Neuronal stem cell (in vitro differentiated cells): Measurements from ENCODE around the gene ZNF500.
A peak's percentile ranks its signal among the peaks of the same experiment; 100 is the strongest.

Experiments
- DNase-seq: peaks from one replicate; pipeline ENCODE4 v3.0.0-alpha.2; 2013; ENCODE audit warnings: low spot score
- H2AFZ ChIP-seq: one replicate; pipeline ENCODE4 v1.6.1; 2013; ENCODE audit warnings: mild to moderate bottlenecking, low read length, inconsistent platforms
- H2AK5ac ChIP-seq: 2 replicates; pipeline ENCODE4 v1.6.1; 2013; ENCODE audit warnings: low read depth, mild to moderate bottlenecking, inconsistent platforms, low read length, moderate library complexity, mixed read lengths
- H2BK120ac ChIP-seq: 2 replicates; pipeline ENCODE4 v1.6.1; 2013; ENCODE audit warnings: low read depth, mild to moderate bottlenecking, inconsistent platforms, low read length, moderate library complexity, mixed read lengths
- H2BK12ac ChIP-seq: one replicate; pipeline ENCODE4 v1.6.1; 2013; ENCODE audit warnings: low read length, inconsistent platforms
- H2BK15ac ChIP-seq: 2 replicates; pipeline ENCODE4 v1.6.1; 2013; ENCODE audit warnings: mild to moderate bottlenecking, low read length, inconsistent platforms, mixed read lengths
- H2BK5ac ChIP-seq: one replicate; pipeline ENCODE4 v1.6.1; 2013; ENCODE audit warnings: inconsistent platforms, mild to moderate bottlenecking, low read length, moderate library complexity
- H3K14ac ChIP-seq: one replicate; pipeline ENCODE4 v1.6.1; 2013; ENCODE audit warnings: low read length, inconsistent platforms
- H3K18ac ChIP-seq: 2 replicates; pipeline ENCODE4 v1.6.1; 2013; ENCODE audit warnings: low read length, inconsistent platforms
- H3K23ac ChIP-seq: 2 replicates; pipeline ENCODE4 v1.6.1; 2013; ENCODE audit warnings: low read depth, mild to moderate bottlenecking, mixed read lengths, low read length, inconsistent platforms; ENCODE audit not compliant: poor library complexity
- H3K27ac ChIP-seq: replicated peaks from 3 replicates; pipeline ENCODE4 v1.5.1; 2013; ENCODE audit warnings: low read length, inconsistent platforms
- H3K27me3 ChIP-seq, 3 experiments: 2 replicates each; pipeline ENCODE4 v1.6.1; 2013; ENCODE audit warnings: low read length in 3 of 3, mild to moderate bottlenecking in 2 of 3, inconsistent platforms in 1 of 3, low read depth in 1 of 3, mixed read lengths in 1 of 3, moderate library complexity in 1 of 3; ENCODE audit not compliant: control insufficient read depth in 3 of 3, insufficient read depth in 3 of 3
- H3K36me3 ChIP-seq, 2 donors: replicated peaks in 1 of 2; 2 replicates each; pipeline ENCODE4 v1.6.1; 2013; ENCODE audit warnings: low read length in 2 of 2; ENCODE audit not compliant: control insufficient read depth in 2 of 2, insufficient read depth in 2 of 2
- H3K4ac ChIP-seq: 2 replicates; pipeline ENCODE4 v1.6.1; 2013; ENCODE audit warnings: inconsistent platforms, mild to moderate bottlenecking, low read length, moderate library complexity
- H3K4me1 ChIP-seq, 2 donors: 1 replicate in 1 of 2; 2 replicates in 1 of 2; pipeline ENCODE4 v1.6.1; 2013; ENCODE audit warnings: low read length in 2 of 2, low read depth in 1 of 2; ENCODE audit not compliant: control insufficient read depth in 2 of 2, insufficient read depth in 1 of 2
- H3K4me2 ChIP-seq: one replicate; pipeline ENCODE4 v1.6.1; 2013; ENCODE audit warnings: mild to moderate bottlenecking, low read length, inconsistent platforms; ENCODE audit not compliant: insufficient read depth, poor library complexity, severe bottlenecking
- H3K4me3 ChIP-seq, 2 donors: 2 replicates each; pipeline ENCODE4 v1.5.1; 2013; ENCODE audit warnings: low read length in 2 of 2, mild to moderate bottlenecking in 2 of 2, inconsistent platforms in 1 of 2, moderate library complexity in 1 of 2
- H3K79me1 ChIP-seq: one replicate; pipeline ENCODE4 v1.6.1; 2013; ENCODE audit warnings: low read depth, mild to moderate bottlenecking, inconsistent platforms, low read length, moderate library complexity
- H3K9ac ChIP-seq: one replicate; pipeline ENCODE4 v1.6.1; 2013; ENCODE audit warnings: mild to moderate bottlenecking, low read depth, low read length, inconsistent platforms; ENCODE audit not compliant: poor library complexity
- H3K9me3 ChIP-seq, 2 donors: replicated peaks in 1 of 2; 2 replicates each; pipeline versions ENCODE3 to v1.6.1; 2013; ENCODE audit warnings: low read length in 2 of 2, mild to moderate bottlenecking in 2 of 2, inconsistent platforms in 1 of 2, low read depth in 1 of 2, mixed read lengths in 1 of 2, moderate library complexity in 1 of 2; ENCODE audit not compliant: control insufficient read depth in 2 of 2, insufficient read depth in 1 of 2
- H4K8ac ChIP-seq: one replicate; pipeline ENCODE4 v1.6.1; 2013; ENCODE audit warnings: low read depth, mild to moderate bottlenecking, inconsistent platforms, low read length, moderate library complexity
- H4K91ac ChIP-seq: one replicate; pipeline ENCODE4 v1.6.1; 2013; ENCODE audit warnings: low read length, low read depth, mild to moderate bottlenecking, inconsistent platforms; ENCODE audit not compliant: poor library complexity
- WGBS, 2 donors: extraction: QIAGEN DNeasy Blood & Tissue Kit; methylation state at CpG; one replicate each; pipeline ENCODE4 v1.1.7; 2013; ENCODE audit warnings: missing lambda C conversion rate in 2 of 2, mixed read lengths in 1 of 2; ENCODE audit not compliant: insufficient read length in 2 of 2, insufficient replicate concordance in 1 of 2; ENCODE audit errors: extremely low coverage in 2 of 2; 5-methylcytosine and 5-hydroxymethylcytosine counted together

Gene ZNF500

DNA sequence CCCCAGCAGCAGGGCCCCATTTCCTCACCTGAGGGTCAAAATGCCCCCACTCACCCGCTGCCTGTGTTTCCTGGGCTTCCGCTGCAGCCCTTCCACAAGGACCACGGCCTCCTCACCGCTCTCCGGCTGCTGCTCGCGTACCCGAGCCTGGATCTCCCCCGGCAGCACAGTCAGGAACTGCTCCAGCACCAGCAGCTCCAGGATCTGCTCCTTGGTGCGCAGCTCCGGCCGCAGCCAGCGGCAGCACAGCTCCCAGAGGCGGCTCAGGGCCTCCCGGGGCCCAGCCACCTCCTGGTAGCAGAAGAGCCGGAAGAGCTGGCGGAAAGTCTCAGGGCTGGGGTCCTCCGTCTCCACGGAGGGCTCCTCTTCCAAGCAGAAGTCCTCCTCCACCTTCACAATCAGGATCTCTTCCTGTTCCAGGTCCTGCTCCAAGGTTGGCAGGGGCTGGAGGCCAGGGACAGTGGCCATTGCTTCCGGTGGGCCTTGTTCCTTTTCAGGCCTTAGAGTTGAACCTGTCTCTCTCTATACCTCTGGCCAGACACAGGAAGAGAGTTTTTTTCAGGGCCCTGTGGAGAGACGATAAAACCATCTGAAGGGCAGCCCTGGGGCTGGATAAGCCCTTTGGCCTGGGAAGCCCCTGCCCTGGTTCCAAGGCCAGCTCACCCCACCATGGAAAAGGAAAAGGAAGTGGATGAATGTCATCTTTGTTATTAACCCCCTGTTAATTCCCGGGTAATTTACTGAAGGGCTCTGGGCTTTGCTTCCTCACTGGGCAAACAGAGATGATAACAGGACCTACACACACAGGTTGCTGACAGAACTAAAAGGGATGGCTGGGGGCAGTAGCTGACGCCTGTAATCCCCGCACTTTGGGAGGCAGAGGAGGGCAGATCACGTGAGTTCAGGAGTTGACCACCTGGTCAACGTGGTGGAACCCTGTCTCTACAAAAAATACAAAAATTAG, 1.2 kb downstream of the ZNF500 start:
- Histone ChIP-seq H3K27ac (no peak overlapping the region), H2AK5ac (no peak overlapping the region), H3K27me3 (no peaks in the 10 kb centered on the region), H3K9me3 (no peaks in the 10 kb centered on the region), H3K79me1 (peaks cover 4% of the 10 kb centered on the region), H2AFZ (no peak overlapping the region), H4K8ac (no peak overlapping the region), H3K9ac (no peak overlapping the region), H2BK15ac (no peak overlapping the region), H3K4ac (no peak overlapping the region), H4K91ac (no peak overlapping the region), H3K23ac (peak overlapping the region; percentile 13), H3K4me3 (peak overlapping the region; percentile 95 to 98), H3K4me2 (peak overlapping the region; percentile 67), H2BK120ac (no peak overlapping the region), H3K36me3 (peaks cover 14 to 46% of the 10 kb centered on the region in 2 donors), H2BK12ac (no peak overlapping the region), H3K4me1 (peaks cover 4 to 6% of the 10 kb centered on the region in 2 donors), H3K18ac (no peak overlapping the region), H2BK5ac (no peak overlapping the region), H3K14ac (no peak overlapping the region)
- whole genome bisulfite sequencing, 2 donors, result no CpG with 5 or more reads among the region's 26 CpGs
- no peak for DNase-seq

GRCh38 chr16:4763791-4764190, 3.2 kb downstream of the ZNF500 start:
- peaks cover 28 to 66% of the 10 kb centered on the region in 2 donors for H3K36me3 ChIP-seq
- H4K91ac ChIP-seq, result no peak overlapping the region
- no peak overlapping the region for H3K27ac ChIP-seq
- no peak overlapping the region for H3K23ac ChIP-seq
- H3K4me3 ChIP-seq, result no peak overlapping the region
- H2AK5ac ChIP-seq, result no peak overlapping the region
- H2BK12ac ChIP-seq, result no peak overlapping the region
- no peaks in the 10 kb centered on the region for H3K27me3 ChIP-seq
- H3K9ac ChIP-seq, result no peak overlapping the region
- H2AFZ ChIP-seq, result no peak overlapping the region
- no peak overlapping the region for H3K4me2 ChIP-seq
- no peak overlapping the region for H2BK15ac ChIP-seq
- H3K14ac ChIP-seq, result no peak overlapping the region
- H3K4ac ChIP-seq, result no peak overlapping the region
- peaks cover 6% of the 10 kb centered on the region for H3K79me1 ChIP-seq
- H3K4me1 ChIP-seq, result peaks cover 2 to 6% of the 10 kb centered on the region in 2 donors
- peaks cover 0 to 2% of the 10 kb centered on the region in 2 donors for H3K9me3 ChIP-seq
- no CpG with 5 or more reads among the region's 7 CpGs for WGBS, 2 donors
- H2BK5ac ChIP-seq, result no peak overlapping the region
- H2BK120ac ChIP-seq, result no peak overlapping the region
- no peak overlapping the region for H3K18ac ChIP-seq
- no peak overlapping the region for H4K8ac ChIP-seq
- DNase-seq, result no peak

- H3K18ac ChIP-seq, result no peak overlapping the region
- H3K9me3 ChIP-seq, result peaks cover 0 to 2% of the 10 kb centered on the region in 2 donors
- no peaks in the 10 kb centered on the region for H3K27me3 ChIP-seq
- no CpG with 5 or more reads among the region's 9 CpGs for WGBS, 2 donors
- H2AK5ac ChIP-seq, result no peak overlapping the region
- H3K79me1 ChIP-seq, result peaks cover 6% of the 10 kb centered on the region
- no peak overlapping the region for H4K91ac ChIP-seq
- H3K36me3 ChIP-seq, result peaks cover 31 to 77% of the 10 kb centered on the region in 2 donors
- H4K8ac ChIP-seq, result no peak overlapping the region
- H3K23ac ChIP-seq, result no peak overlapping the region
- H2BK5ac ChIP-seq, result no peak overlapping the region
- H3K14ac ChIP-seq, result no peak overlapping the region
- peaks cover 2 to 3% of the 10 kb centered on the region in 2 donors for H3K4me1 ChIP-seq
- no peak overlapping the region for H2BK120ac ChIP-seq
- H2BK15ac ChIP-seq, result no peak overlapping the region
- H2AFZ ChIP-seq, result no peak overlapping the region
- no peak overlapping the region for H3K27ac ChIP-seq
- DNase-seq, result no peak
- peak overlapping the region; percentile 3 for H3K9ac ChIP-seq
- no peak overlapping the region for H3K4me3 ChIP-seq
- H3K4me2 ChIP-seq, result no peak overlapping the region
- no peak overlapping the region for H3K4ac ChIP-seq
- no peak overlapping the region for H2BK12ac ChIP-seq
Measured at GRCh38 chr16:4762205-4762604, 4.8 kb downstream of the ZNF500 start.

- Histone ChIP-seq H2BK120ac (no peak overlapping the region), H3K4me3 (no peak overlapping the region), H3K18ac (no peak overlapping the region), H3K27me3 (no peaks in the 10 kb centered on the region), H3K79me1 (peaks cover 6% of the 10 kb centered on the region), H3K9me3 (peaks cover 5 to 6% of the 10 kb centered on the region in 2 donors), H3K4ac (no peak overlapping the region), H3K4me2 (no peak overlapping the region), H2AK5ac (no peak overlapping the region), H3K23ac (peak overlapping the region; percentile 65), H3K9ac (peak overlapping the region; percentile 70), H2BK15ac (no peak overlapping the region), H3K36me3 (peaks cover 36 to 89% of the 10 kb centered on the region in 2 donors), H2AFZ (no peak overlapping the region), H3K27ac (no peak overlapping the region), H2BK5ac (peak overlapping the region; percentile 39), H4K8ac (no peak overlapping the region), H4K91ac (no peak overlapping the region), H3K14ac (peak overlapping the region; percentile 71), H2BK12ac (peak overlapping the region; percentile 58), H3K4me1 (no peaks in the 10 kb centered on the region)
- DNase-seq, result no peak
- no CpG with 5 or more reads among the region's 23 CpGs for WGBS, 2 donors
Measured at GRCh38 chr16:4760221-4760910, 6.6 kb downstream of the ZNF500 start.
